Neural cell (in vitro differentiated cells): Measurements from ENCODE around the gene NF2. TPM values are rescaled to one million over a fixed set of nuclear protein-coding genes. Genes with fewer than 3 reads are reported as not detected.

Source experiments
- H2AFZ ChIP-seq: fragments of 200-600, 300-800 bp; sonication (generic), shearing (Covaris generic); 2 replicates; pipeline ENCODE4 v1.6.0; 2014; ENCODE audit warnings: low read depth, mild to moderate bottlenecking, antibody characterized with exemption, low read length, moderate library complexity
- H3F3A ChIP-seq: fragments of 200-600 bp; shearing (Covaris generic); 2 replicates; pipeline ENCODE4 v1.6.1; 2016; ENCODE audit warnings: mild to moderate bottlenecking, moderate library complexity, mixed read lengths, antibody characterized with exemption, low read length; ENCODE audit not compliant: insufficient read depth, poor library complexity, severe bottlenecking
- H3K27ac ChIP-seq: fragments of 200-600, 300-800 bp; sonication (generic), shearing (Covaris generic); 2 replicates; pipeline ENCODE4 v1.5.1; 2014; ENCODE audit warnings: mild to moderate bottlenecking, low read length, moderate library complexity
- H3K27me3 ChIP-seq: fragments of 300-800, 200-600 bp; sonication (generic), shearing (Covaris generic); 2 replicates; pipeline ENCODE4 v1.6.0; 2014; ENCODE audit warnings: mild to moderate bottlenecking, low read depth, low read length, moderate library complexity; ENCODE audit not compliant: insufficient read depth
- H3K36me3 ChIP-seq: fragments of 300-800, 200-600 bp; sonication (generic), shearing (Covaris generic); 2 replicates; pipeline ENCODE4 v1.5.1; 2014; ENCODE audit warnings: mild to moderate bottlenecking, antibody characterized with exemption, low read length, moderate library complexity; ENCODE audit not compliant: insufficient read depth
- H3K4me2 ChIP-seq: fragments of 300-800, 200-600 bp; sonication (generic), shearing (Covaris generic); 2 replicates; pipeline ENCODE4 v1.6.0; 2014; ENCODE audit warnings: mild to moderate bottlenecking, low read length
- H3K4me3 ChIP-seq: fragments of 300-800, 200-600 bp; sonication (generic), shearing (Covaris generic); 2 replicates; pipeline ENCODE4 v1.5.1; 2014; ENCODE audit warnings: mild to moderate bottlenecking, low read length, moderate library complexity
- H3K79me2 ChIP-seq: fragments of 200-600 bp; shearing (Covaris generic); replicated peaks from 2 replicates; pipeline ENCODE4 v1.6.0; 2014; ENCODE audit warnings: mild to moderate bottlenecking, low read length, moderate library complexity; ENCODE audit not compliant: insufficient read depth
- H3K9ac ChIP-seq: fragments of 300-800, 200-600 bp; sonication (generic), shearing (Covaris generic); 2 replicates; pipeline ENCODE4 v1.6.1; 2016; ENCODE audit warnings: mild to moderate bottlenecking, low read length, mixed read lengths
- H3K9me2 ChIP-seq: fragments of 200-600 bp; shearing (Covaris generic); 2 replicates; pipeline ENCODE4 v1.6.1; 2016; ENCODE audit warnings: mild to moderate bottlenecking, low read length, mixed read lengths; ENCODE audit not compliant: insufficient read depth
- H3K9me3 ChIP-seq: fragments of 200-600, 300-800 bp; sonication (generic), shearing (Covaris generic); 2 replicates; pipeline ENCODE4 v1.6.1; 2016; ENCODE audit warnings: mild to moderate bottlenecking, mixed run types, low read length, moderate library complexity, mixed read lengths
- H4K20me1 ChIP-seq: fragments of 200-600 bp; shearing (Covaris generic); 2 replicates; pipeline ENCODE4 v1.6.1; 2016; ENCODE audit warnings: mild to moderate bottlenecking, mixed run types; ENCODE audit not compliant: insufficient read depth
- CTCF ChIP-seq: fragments of 450-650 bp; IDR thresholded peaks from 2 replicates; pipeline ENCODE4 v1.5.1; 2014; ENCODE audit warnings: antibody characterized with exemption, mild to moderate bottlenecking, moderate library complexity; ENCODE audit not compliant: poor library complexity, severe bottlenecking
- EP300 ChIP-seq: fragments of 450-650 bp; conservative IDR thresholded peaks from 2 replicates; pipeline ENCODE4 v1.6.1; 2014; ENCODE audit warnings: antibody characterized with exemption, mild to moderate bottlenecking, moderate library complexity; ENCODE audit not compliant: poor library complexity, severe bottlenecking
- EZH2 ChIP-seq: fragments of 200-600, 300-800 bp; shearing (Covaris generic), sonication (generic); IDR thresholded peaks from 2 replicates; pipeline ENCODE4 v1.6.1; 2014; ENCODE audit warnings: antibody characterized with exemption, low read length, borderline replicate concordance, mild to moderate bottlenecking; ENCODE audit not compliant: insufficient read depth, poor library complexity, severe bottlenecking
- MXI1 ChIP-seq: fragments of 450-650 bp; conservative IDR thresholded peaks from 2 replicates; pipeline ENCODE4 v1.6.1; 2014; ENCODE audit warnings: antibody characterized with exemption, mild to moderate bottlenecking; ENCODE audit not compliant: poor library complexity, severe bottlenecking
- POLR2AphosphoS5 ChIP-seq: IDR thresholded peaks from 2 replicates; pipeline ENCODE4 v1.6.1; 2012
- RAD21 ChIP-seq: fragments of 450-650 bp; conservative IDR thresholded peaks from 2 replicates; pipeline ENCODE4 v1.6.1; 2014; ENCODE audit warnings: antibody characterized with exemption, mild to moderate bottlenecking, moderate library complexity
- REST ChIP-seq: IDR thresholded peaks from 2 replicates; pipeline ENCODE4 v1.6.1; 2012; ENCODE audit warnings: borderline replicate concordance
- SMC3 ChIP-seq: fragments of 450-650 bp; conservative IDR thresholded peaks from 2 replicates; pipeline ENCODE4 v1.6.1; 2014; ENCODE audit warnings: antibody characterized with exemption, mild to moderate bottlenecking, moderate library complexity; ENCODE audit not compliant: poor library complexity
- TAF1 ChIP-seq: IDR thresholded peaks from 2 replicates; pipeline ENCODE4 v1.6.1; 2012; ENCODE audit warnings: low read depth
- polyA plus RNA-seq: library from polyadenylated mRNA; depleted of rRNA; stranded (reverse); fragments of >200 nt; gene quantifications from 2 replicates; pipeline ENCODE4 v1.2.3, GENCODE V29; 2014

NF2 gene
- polyA plus RNA-seq, 1 donor from 2014 or later: 18.7 TPM

GRCh38 chr22:29670626-29671025, 67.2 kb downstream of the NF2 start:
- no peaks in the 10 kb centered on the region for H3F3A ChIP-seq
- peaks cover 2% of the 10 kb centered on the region for H3K36me3 ChIP-seq
- H3K4me3 ChIP-seq: no peak overlapping the region
- H3K27me3 ChIP-seq: no peaks in the 10 kb centered on the region
- TF ChIP-seq MXI1 (no peak), REST (no peak), POLR2AphosphoS5 (peak; percentile 20), TAF1 (no peak), EP300 (no peak)
- no peaks in the 10 kb centered on the region for H3K79me2 ChIP-seq
- H3K4me2 ChIP-seq: no peak overlapping the region
- no peak overlapping the region for H3K27ac ChIP-seq
- H2AFZ ChIP-seq: no peak overlapping the region
- H3K9me3 ChIP-seq: no peaks in the 10 kb centered on the region
- no peaks in the 10 kb centered on the region for H3K9me2 ChIP-seq
- no peak overlapping the region for H3K9ac ChIP-seq
- H4K20me1 ChIP-seq: no peaks in the 10 kb centered on the region

- Histone ChIP-seq H3F3A (no peaks in the 10 kb centered on the region), H3K9ac (no peak overlapping the region), H3K36me3 (peaks cover 4% of the 10 kb centered on the region), H3K27ac (no peak overlapping the region), H3K9me3 (no peaks in the 10 kb centered on the region), H3K9me2 (no peaks in the 10 kb centered on the region), H3K27me3 (no peaks in the 10 kb centered on the region), H3K79me2 (no peaks in the 10 kb centered on the region), H3K4me2 (no peak overlapping the region), H4K20me1 (no peaks in the 10 kb centered on the region), H2AFZ (no peak overlapping the region), H3K4me3 (no peak overlapping the region)
- TF ChIP-seq RAD21 (no peak), EP300 (no peak), TAF1 (no peak), SMC3 (no peak), CTCF (no peak), REST (no peak), EZH2 (no peak), MXI1 (no peak), POLR2AphosphoS5 (no peak)
These were observed 70.1 kb downstream of the NF2 start for GRCh38 chr22:29673361-29674066.
